Breast epithelium (tissue), 3 donors: ENCODE data around the gene COL16A1.
A peak's percentile ranks its signal among the peaks of the same experiment; 100 is the strongest.

Experiments
- CTCF ChIP-seq, 3 donors: fragments of 450-650 bp; IDR thresholded peaks; one replicate each; pipeline ENCODE4 v1.5.1; 2016 to 2017; ENCODE audit warnings: antibody characterized with exemption in 3 of 3, mild to moderate bottlenecking in 3 of 3, moderate library complexity in 3 of 3
- POLR2A ChIP-seq: fragments of 450-650 bp; IDR thresholded peaks from one replicate; pipeline ENCODE4 v1.6.1; 2016; ENCODE audit warnings: antibody characterized with exemption, mild to moderate bottlenecking, moderate library complexity
- POLR2AphosphoS5 ChIP-seq, 3 donors: sonication (generic); formaldehyde crosslinking; IDR thresholded peaks; one replicate each; pipeline ENCODE4 v1.6.1; 2017; ENCODE audit warnings: antibody characterized with exemption in 3 of 3

DNA sequence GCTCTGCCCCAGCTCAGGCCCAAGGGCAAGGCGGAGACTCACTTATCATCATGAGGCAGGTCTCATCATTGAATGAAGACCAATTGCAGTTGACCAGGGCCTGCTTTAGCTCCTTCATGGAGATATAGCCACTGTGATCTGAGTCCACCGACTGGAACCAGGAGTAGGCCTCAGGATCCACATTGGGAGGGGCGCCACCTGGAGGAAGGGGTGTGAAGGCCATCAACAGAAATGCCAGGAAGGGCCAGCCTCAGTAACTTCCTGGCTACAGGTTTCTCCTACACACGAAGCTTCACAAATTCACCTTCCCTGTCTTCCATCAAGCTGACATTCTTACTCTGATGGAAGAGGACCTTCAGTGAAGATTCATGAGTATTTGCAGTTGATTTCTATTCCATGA, 70.7 kb downstream of the COL16A1 start:
- TF ChIP-seq CTCF (IDR thresholded peaks at IDR 0.05) (peak in 1 of 3 donors; percentile 8), POLR2A (no peak), POLR2AphosphoS5 (IDR thresholded peaks at IDR 0.05) (no peak)
